Ectodermal cell (in vitro differentiated cells): Measurements from ENCODE around the gene LRRC23.

ENCODE experiments used
- H3K27ac ChIP-seq: 2 replicates; pipeline ENCODE4 v1.7.0; 2013; ENCODE audit warnings: mild to moderate bottlenecking, low read depth, low read length; ENCODE audit not compliant: insufficient read depth, poor library complexity, severe bottlenecking
- H3K27me3 ChIP-seq: 2 replicates; pipeline ENCODE4 v1.7.0; 2013; ENCODE audit warnings: mild to moderate bottlenecking, low read length; ENCODE audit not compliant: insufficient read depth, control insufficient read depth, poor library complexity, severe bottlenecking
- H3K36me3 ChIP-seq: one replicate; pipeline ENCODE4 v1.7.0; 2013; ENCODE audit warnings: low read length; ENCODE audit not compliant: control insufficient read depth, insufficient read depth
- H3K4me1 ChIP-seq: one replicate; pipeline ENCODE4 v1.7.0; 2013; ENCODE audit warnings: low read length; ENCODE audit not compliant: control insufficient read depth, insufficient read depth
- H3K4me3 ChIP-seq: 2 replicates; pipeline ENCODE4 v1.7.0; 2013; ENCODE audit warnings: low read depth, low read length, control low read depth; ENCODE audit not compliant: insufficient read depth
- H3K9me3 ChIP-seq: 2 replicates; pipeline ENCODE4 v1.7.0; 2013; ENCODE audit warnings: mild to moderate bottlenecking, low read length, moderate library complexity; ENCODE audit not compliant: control insufficient read depth
- WGBS, 2 experiments: methylation state at CpG; one replicate each; pipeline ENCODE4 v1.1.7; 2013; ENCODE audit warnings: missing lambda C conversion rate in 2 of 2; 5-methylcytosine and 5-hydroxymethylcytosine counted together

Gene LRRC23

DNA sequence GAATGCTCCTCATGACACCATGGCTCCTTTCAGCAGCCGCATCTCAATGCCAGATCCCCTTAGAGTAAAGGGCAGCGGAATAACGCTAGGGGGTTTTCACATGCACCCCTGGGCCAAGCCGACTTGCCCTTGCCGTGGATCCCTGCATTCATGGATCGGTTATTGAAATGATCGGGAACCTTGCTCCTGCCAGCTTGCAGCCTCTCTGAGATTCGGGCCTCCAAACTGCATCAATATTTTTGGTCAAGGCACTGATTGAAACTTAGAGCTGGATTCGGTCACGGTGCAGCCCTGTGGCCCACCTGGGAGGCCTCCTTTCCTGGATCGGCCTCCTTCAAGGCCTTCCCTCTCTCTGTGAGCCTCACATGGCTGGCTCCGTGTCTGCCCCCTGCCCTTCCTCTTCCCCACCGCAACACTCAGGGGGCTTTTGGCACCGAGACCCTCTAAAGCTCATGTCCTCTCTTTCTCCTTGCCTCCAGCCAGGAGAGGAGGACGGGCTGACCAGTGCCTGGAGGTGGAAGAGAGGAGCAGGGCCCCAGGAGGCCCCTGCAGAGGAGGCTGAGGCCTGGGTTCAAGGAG is 48.3 kb downstream of the LRRC23 start:
- no peak overlapping the region for H3K27ac ChIP-seq
- 90 to 95% methylated on average over 15 of the region's 15 CpGs for WGBS, 2 experiments

DNA sequence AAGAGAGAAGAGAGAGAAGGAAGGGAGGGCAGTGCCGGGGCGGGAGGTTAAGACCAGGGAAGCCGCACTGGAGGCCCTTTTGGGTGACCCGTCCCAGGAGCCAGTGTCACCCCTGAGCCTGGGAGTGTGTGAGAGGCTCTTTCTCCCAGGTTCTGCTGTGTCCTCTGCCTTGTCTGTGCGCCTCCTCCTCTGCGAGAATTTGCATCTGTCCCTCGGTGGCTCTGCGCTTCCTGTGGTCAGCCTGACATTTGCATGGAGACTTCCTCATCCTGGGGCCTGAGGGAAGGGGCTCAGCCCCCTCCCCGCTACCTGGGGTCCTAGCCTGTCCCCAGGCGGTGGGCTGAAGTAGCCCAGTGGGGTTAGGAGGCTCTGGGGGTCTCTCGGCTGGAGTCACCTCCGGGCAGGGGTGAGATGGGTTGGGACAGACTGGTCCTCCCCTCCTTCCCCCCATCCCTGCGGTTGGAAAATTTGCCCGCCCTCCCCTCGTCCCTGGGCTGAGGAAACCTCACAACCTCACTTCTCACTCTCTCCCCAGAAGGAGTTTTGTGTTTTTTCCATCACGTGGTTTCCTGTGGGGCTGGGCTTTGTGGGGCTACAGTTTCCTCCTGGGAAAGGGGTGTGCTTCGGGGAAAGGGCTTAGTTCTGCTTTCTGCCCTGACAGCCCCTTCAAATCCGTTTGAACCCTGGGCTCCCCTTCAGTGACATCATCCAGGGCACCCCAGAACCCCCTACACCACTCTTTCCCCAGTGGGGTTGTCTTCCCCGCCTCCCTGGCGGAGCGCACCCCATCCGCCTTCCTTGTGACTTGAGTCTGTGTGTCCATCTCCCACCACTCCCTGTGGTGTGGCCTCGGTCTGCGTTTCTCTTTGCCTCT is 49.1 kb downstream of the LRRC23 start:
- Histone ChIP-seq H3K9me3 (no peaks in the 10 kb centered on the region), H3K36me3 (no peaks in the 10 kb centered on the region), H3K4me1 (peaks cover 8% of the 10 kb centered on the region), H3K4me3 (no peak overlapping the region), H3K27me3 (no peaks in the 10 kb centered on the region), H3K27ac (no peak overlapping the region)
- 77 to 80% methylated on average over 24 of the region's 24 CpGs for WGBS, 2 experiments

More for the DNA sequence above, 48.3 kb downstream of the LRRC23 start:
- Histone ChIP-seq H3K4me3 (no peak overlapping the region), H3K27me3 (no peaks in the 10 kb centered on the region), H3K9me3 (no peaks in the 10 kb centered on the region), H3K4me1 (peaks cover 8% of the 10 kb centered on the region), H3K36me3 (no peaks in the 10 kb centered on the region)

- peaks cover 8% of the 10 kb centered on the region for H3K4me1 ChIP-seq
- H3K27ac ChIP-seq: no peak overlapping the region
- H3K9me3 ChIP-seq: no peaks in the 10 kb centered on the region
- H3K36me3 ChIP-seq: no peaks in the 10 kb centered on the region
- H3K27me3 ChIP-seq: no peaks in the 10 kb centered on the region
- H3K4me3 ChIP-seq: no peak overlapping the region
- WGBS, 2 experiments: 91 to 92% methylated on average over 21 of the region's 21 CpGs
Measured at GRCh38 chr12:6954316-6955107, 49.9 kb downstream of the LRRC23 start.

GRCh38 chr12:6955108-6956020 is 50.7 kb downstream of the LRRC23 start:
- Histone ChIP-seq H3K36me3 (no peaks in the 10 kb centered on the region), H3K27me3 (no peaks in the 10 kb centered on the region), H3K27ac (no peak overlapping the region), H3K4me3 (no peak overlapping the region), H3K9me3 (no peaks in the 10 kb centered on the region), H3K4me1 (peaks cover 8% of the 10 kb centered on the region)
- WGBS, 2 experiments: 94% methylated on average over 22 of the region's 22 CpGs

DNA sequence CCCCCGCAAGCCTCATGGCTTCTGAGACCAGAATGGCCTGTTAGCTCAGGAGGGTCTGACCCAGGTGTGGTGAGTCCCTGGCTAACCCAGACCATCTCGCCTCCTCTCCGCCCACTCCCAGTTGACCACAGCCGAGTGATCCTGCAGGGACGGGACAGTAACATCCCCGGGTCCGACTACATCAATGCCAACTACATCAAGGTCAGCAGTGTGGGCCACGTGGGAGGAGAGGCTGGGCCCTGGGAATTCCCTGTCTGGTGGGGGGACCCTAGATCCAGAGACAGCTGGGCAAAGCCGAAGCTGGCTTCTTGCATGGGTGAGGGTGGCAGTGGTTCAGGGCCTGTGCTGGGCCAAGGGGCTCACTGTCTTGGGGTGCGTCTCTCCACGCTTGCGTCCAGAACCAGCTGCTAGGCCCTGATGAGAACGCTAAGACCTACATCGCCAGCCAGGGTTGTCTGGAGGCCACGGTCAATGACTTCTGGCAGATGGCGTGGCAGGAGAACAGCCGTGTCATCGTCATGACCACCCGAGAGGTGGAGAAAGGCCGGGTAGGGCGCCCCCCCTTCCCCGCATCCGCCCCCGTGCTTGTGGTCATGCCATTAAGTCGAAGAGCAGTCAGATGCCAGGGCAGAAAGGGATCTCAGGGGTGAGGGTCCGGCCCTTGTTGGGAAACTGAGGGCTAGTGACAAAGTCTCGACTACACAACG is 51.6 kb downstream of the LRRC23 start:
- Histone ChIP-seq H3K27ac (no peak overlapping the region), H3K4me3 (no peak overlapping the region), H3K4me1 (peaks cover 14% of the 10 kb centered on the region), H3K9me3 (no peaks in the 10 kb centered on the region), H3K36me3 (no peaks in the 10 kb centered on the region), H3K27me3 (no peaks in the 10 kb centered on the region)
- WGBS, 2 experiments: 86 to 88% methylated on average over 28 of the region's 28 CpGs

- H3K36me3 ChIP-seq: no peaks in the 10 kb centered on the region
- peaks cover 23% of the 10 kb centered on the region for H3K4me1 ChIP-seq
- no peaks in the 10 kb centered on the region for H3K9me3 ChIP-seq
- H3K27me3 ChIP-seq: no peaks in the 10 kb centered on the region
- WGBS, 2 experiments: 94% methylated on average over 20 of the region's 20 CpGs
- no peak overlapping the region for H3K4me3 ChIP-seq
- no peak overlapping the region for H3K27ac ChIP-seq
Measured at GRCh38 chr12:6957151-6957701, 52.6 kb downstream of the LRRC23 start.

- H3K9me3 ChIP-seq: no peaks in the 10 kb centered on the region
- no peaks in the 10 kb centered on the region for H3K27me3 ChIP-seq
- no peak overlapping the region for H3K27ac ChIP-seq
- H3K36me3 ChIP-seq: no peaks in the 10 kb centered on the region
- peaks cover 30% of the 10 kb centered on the region for H3K4me1 ChIP-seq
- H3K4me3 ChIP-seq: no peak overlapping the region
- 91 to 92% methylated on average over 28 of the region's 28 CpGs for WGBS, 2 experiments
Measured at GRCh38 chr12:6957741-6958608, 53.4 kb downstream of the LRRC23 start.

DNA sequence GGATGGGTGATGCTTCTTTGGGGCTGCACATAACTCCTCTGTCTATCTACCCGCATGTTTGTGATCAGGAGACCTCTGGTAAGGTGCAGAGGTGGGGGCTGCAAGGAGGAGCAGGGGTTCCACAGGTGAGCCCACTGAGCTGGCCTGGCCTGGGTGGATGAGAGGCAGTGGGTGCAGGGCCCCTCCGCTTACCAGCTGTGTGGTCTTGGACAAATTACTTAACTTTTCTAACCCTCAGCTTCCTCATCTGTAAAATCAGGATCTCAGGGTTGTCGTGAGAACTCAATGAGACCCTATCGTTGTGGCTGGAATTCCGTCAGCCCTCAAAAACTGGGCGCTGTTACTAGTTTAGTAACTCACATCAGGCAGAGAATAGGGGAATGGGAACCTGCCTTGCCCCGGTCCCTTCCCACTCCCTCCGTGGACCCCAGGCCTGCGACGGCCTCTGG is 54.0 kb downstream of the LRRC23 start:
- Histone ChIP-seq H3K4me1 (peaks cover 28% of the 10 kb centered on the region), H3K36me3 (no peaks in the 10 kb centered on the region), H3K4me3 (no peak overlapping the region), H3K9me3 (no peaks in the 10 kb centered on the region), H3K27me3 (no peaks in the 10 kb centered on the region), H3K27ac (no peak overlapping the region)
- WGBS, 2 experiments: 89 to 90% methylated on average over 10 of the region's 10 CpGs
